Stomach (tissue), 19 donors: ENCODE data around the gene PXMP4. TPM values are rescaled to one million over a fixed set of nuclear protein-coding genes. Genes with fewer than 3 reads are reported as not detected.
A peak's percentile ranks its signal among the peaks of the same experiment; 100 is the strongest.

Experiments used
- DNase-seq, 2 donors: peaks; one replicate each; pipeline versions ENCODE4 v3.0.0 to v3.0.0-alpha.2; 2013 to 2019
- H3K27ac ChIP-seq, 5 donors: fragments of 200-600 bp in 4 of 5; sonication (generic) in 4 of 5; one replicate each; pipeline ENCODE4 v1.5.1; 2013 to 2019; ENCODE audit warnings: mild to moderate bottlenecking in 1 of 5, moderate library complexity in 1 of 5
- H3K27me3 ChIP-seq, 3 donors: fragments of 200-600 bp; sonication (generic); one replicate each; pipeline ENCODE4 v1.5.1; 2017 to 2019; ENCODE audit warnings: mixed run types in 1 of 3
- H3K36me3 ChIP-seq, 4 donors: fragments of 200-600 bp; sonication (generic); 1 replicate in 3 of 4; 2 replicates in 1 of 4; pipeline ENCODE4 v1.5.1; 2016 to 2019
- H3K4me1 ChIP-seq, 4 donors: fragments of 200-600 bp; sonication (generic); one replicate each; pipeline ENCODE4 v1.5.1; 2016 to 2019
- H3K4me3 ChIP-seq, 4 donors: fragments of 200-600 bp; sonication (generic) in 3 of 4; one replicate each; pipeline ENCODE4 v1.5.1; 2016 to 2019; ENCODE audit warnings: mild to moderate bottlenecking in 1 of 4
- H3K9me3 ChIP-seq, 4 donors: fragments of 200-600 bp; sonication (generic); one replicate each; pipeline ENCODE4 v1.5.1; 2016 to 2019
- CTCF ChIP-seq, 7 experiments: fragments of 450-650 bp in 4 of 7; fragments of 200-600 bp in 3 of 7; sonication (generic) in 3 of 7; IDR thresholded peaks; one replicate each; pipeline ENCODE4 v1.5.1; 2016 to 2019; ENCODE audit warnings: antibody characterized with exemption in 7 of 7, control low read depth in 2 of 7, mild to moderate bottlenecking in 1 of 7
- EP300 ChIP-seq: sonication (generic); formaldehyde crosslinking; IDR thresholded peaks from one replicate; pipeline ENCODE4 v1.6.1; 2017; ENCODE audit warnings: antibody characterized with exemption
- POLR2A ChIP-seq, 4 donors: fragments of 450-650 bp; IDR thresholded peaks; one replicate each; pipeline ENCODE4 v1.6.1; 2016; ENCODE audit warnings: antibody characterized with exemption in 4 of 4, control low read depth in 2 of 4, mild to moderate bottlenecking in 1 of 4, moderate library complexity in 1 of 4
- POLR2AphosphoS5 ChIP-seq, 3 donors: sonication (generic); formaldehyde crosslinking; IDR thresholded peaks; one replicate each; pipeline ENCODE4 v1.6.1; 2016; ENCODE audit warnings: antibody characterized with exemption in 3 of 3
- whole genome bisulfite sequencing, 5 donors: extraction: QIAGEN DNeasy Blood & Tissue Kit in 3 of 5; methylation state at CpG; one replicate each; pipeline versions ENCODE4 v1.1.5 to v1.1.7; 2013 to 2018; 5-methylcytosine and 5-hydroxymethylcytosine counted together
- intact Hi-C: fragments of 100-400 bp; cut with DNase I; formaldehyde crosslinking; loops from one replicate; pipeline ENCODE4 v1.15.1; 2023; ENCODE audit warnings: low total_unique reads
- long read RNA-seq, 10 donors: transcript quantifications; one replicate each; lab custom pipeline, GENCODE V29; 2026
- polyA plus RNA-seq, 3 donors: library from polyadenylated mRNA; stranded (reverse); fragments of 200-250 nt; gene quantifications; one replicate each; pipeline ENCODE4 v1.2.3, GENCODE V29; 2013
- total RNA-seq, 5 donors: library from RNA; depleted of rRNA; stranded (reverse); fragments of >200 nt; gene quantifications; one replicate each; pipeline versions ENCODE4 v1.1.0 to v1.2.3, GENCODE V29; 2014 to 2016
- donor health status: healthy with polysubstance abuse.
- donor health status: Bipolar disorder and iron deficiency.
- donor health status: healthy.

The PXMP4 gene
- 10 to 100 TPM in 2 of 5 donors, 1 to 10 TPM in 2, under 1 TPM in 1; 0.72 to 36.8 (median 6.1) TPM for total RNA-seq
- 1 to 10 TPM; 4.0 to 5.9 (median 5.4) TPM for polyA plus RNA-seq
- long read RNA-seq, donor 1, result 0 reads
- long read RNA-seq, donor 2, full-length matches to known transcripts, result 4 of 4 reads
- long read RNA-seq, donor 2, partial matches to known transcripts, result 0 of 4 reads
- long read RNA-seq, donor 2, other reads (novel, unspliced or antisense), result 0 of 4 reads
- long read RNA-seq, donor 3, full-length matches to known transcripts, result 3 of 3 reads
- long read RNA-seq, donor 3, partial matches to known transcripts, result 0 of 3 reads
- long read RNA-seq, donor 3, other reads (novel, unspliced or antisense), result 0 of 3 reads
- long read RNA-seq, donor 4, full-length matches to known transcripts, result 1 of 1 reads
- long read RNA-seq, donor 4, partial matches to known transcripts, result 0 of 1 reads
- long read RNA-seq, donor 4, other reads (novel, unspliced or antisense), result 0 of 1 reads
- long read RNA-seq, donor 5, full-length matches to known transcripts, result 5 of 5 reads
- long read RNA-seq, donor 5, partial matches to known transcripts, result 0 of 5 reads
- long read RNA-seq, donor 5, other reads (novel, unspliced or antisense), result 0 of 5 reads
- long read RNA-seq, donor 6, full-length matches to known transcripts, result 14 of 14 reads
- long read RNA-seq, donor 6, partial matches to known transcripts, result 0 of 14 reads
- long read RNA-seq, donor 6, other reads (novel, unspliced or antisense), result 0 of 14 reads
- long read RNA-seq, donor 7, full-length matches to known transcripts, result 7 of 7 reads
- long read RNA-seq, donor 7, partial matches to known transcripts, result 0 of 7 reads
- long read RNA-seq, donor 7, other reads (novel, unspliced or antisense), result 0 of 7 reads
- long read RNA-seq, donor 8, full-length matches to known transcripts, result 6 of 6 reads
- long read RNA-seq, donor 8, partial matches to known transcripts, result 0 of 6 reads
- long read RNA-seq, donor 8, other reads (novel, unspliced or antisense), result 0 of 6 reads
- long read RNA-seq, donor 9, full-length matches to known transcripts, result 1 of 1 reads
- long read RNA-seq, donor 9, partial matches to known transcripts, result 0 of 1 reads
- long read RNA-seq, donor 9, other reads (novel, unspliced or antisense), result 0 of 1 reads
- long read RNA-seq, donor 10, partial matches to known transcripts, result 0 of 1 reads
- long read RNA-seq, donor 10, other reads (novel, unspliced or antisense), result 0 of 1 reads

GRCh38 chr20:33719989-33720709 is at the start of gene PXMP4:
Gene PXMP4 (minus strand): TSS chr20:33720310. CDS start chr20:33720207, 103 bp downstream.
- H3K4me1 ChIP-seq, result peaks cover 12 to 21% (median 18%) of the 10 kb centered on the region in 4 donors
- peak within 1 kb of the TSS; percentile 68 to 87 (median 82) for H3K27ac ChIP-seq
- no peaks in the 10 kb centered on the region for H3K9me3 ChIP-seq
- 3 to 15% (median 3%) methylated on average over 10 to 46 of the region's 46 CpGs for WGBS, 5 donors
- TF ChIP-seq POLR2A (IDR thresholded peaks at IDR 0.05) (no peak), EP300 (no peak), CTCF (IDR thresholded peaks at IDR 0.05) (no peak), POLR2AphosphoS5 (IDR thresholded peaks at IDR 0.05) (peak; percentile 22 to 80 (median 52))
- H3K36me3 ChIP-seq, result peaks cover 0 to 3% (median 1%) of the 10 kb centered on the region in 4 donors
- intact Hi-C loops, result no loop called here
- no peaks in the 10 kb centered on the region for H3K27me3 ChIP-seq
- peak; percentile 91 to 98 for DNase-seq
- H3K4me3 ChIP-seq, result peak within 1 kb of the TSS; percentile 80 to 95 (median 88)

- H3K36me3 ChIP-seq, result peaks cover 6 to 51% (median 48%) of the 10 kb centered on the region in 4 donors
- H3K9me3 ChIP-seq, result no peaks in the 10 kb centered on the region
- no peak for TF ChIP-seq POLR2A (IDR thresholded peaks at IDR 0.05)
- no peak for TF ChIP-seq EP300
- no peak for TF ChIP-seq POLR2AphosphoS5 (IDR thresholded peaks at IDR 0.05)
- no peak for TF ChIP-seq CTCF (IDR thresholded peaks at IDR 0.05)
- H3K27ac ChIP-seq, result no peak overlapping the region
- intact Hi-C loops, result no loop called here
- H3K4me3 ChIP-seq, result no peak overlapping the region
- WGBS, 5 donors, result 83 to 93% (median 85%) methylated on average over 4 of the region's 4 CpGs
- H3K27me3 ChIP-seq, result no peaks in the 10 kb centered on the region
- no peak for DNase-seq
- no peaks in the 10 kb centered on the region for H3K4me1 ChIP-seq
Measured at GRCh38 chr20:33769043-33769442, 48.9 kb upstream of the PXMP4 start.

GRCh38 chr20:33767777-33768138 is 47.6 kb upstream of the PXMP4 start:
- intact Hi-C loops, result no loop called here
- H3K36me3 ChIP-seq, result peaks cover 6 to 55% (median 49%) of the 10 kb centered on the region in 4 donors
- no peak overlapping the region for H3K27ac ChIP-seq
- H3K9me3 ChIP-seq, result no peaks in the 10 kb centered on the region
- H3K4me3 ChIP-seq, result no peak overlapping the region
- 90 to 98% (median 91%) methylated on average over 2 of the region's 2 CpGs for WGBS, 5 donors
- H3K27me3 ChIP-seq, result no peaks in the 10 kb centered on the region
- no peaks in the 10 kb centered on the region for H3K4me1 ChIP-seq
- DNase-seq, result no peak
- TF ChIP-seq EP300 (no peak), POLR2AphosphoS5 (IDR thresholded peaks at IDR 0.05) (no peak), CTCF (IDR thresholded peaks at IDR 0.05) (no peak), POLR2A (IDR thresholded peaks at IDR 0.05) (no peak)
